NCI-H128 (cell line): ENCODE measurements around the gene PDE4B.

Experiments
- DNase-seq: peaks from one replicate; lab custom pipeline; 2025; ENCODE audit not compliant: unreplicated experiment; lab: John Stamatoyannopoulos, UW

Gene PDE4B

DNA sequence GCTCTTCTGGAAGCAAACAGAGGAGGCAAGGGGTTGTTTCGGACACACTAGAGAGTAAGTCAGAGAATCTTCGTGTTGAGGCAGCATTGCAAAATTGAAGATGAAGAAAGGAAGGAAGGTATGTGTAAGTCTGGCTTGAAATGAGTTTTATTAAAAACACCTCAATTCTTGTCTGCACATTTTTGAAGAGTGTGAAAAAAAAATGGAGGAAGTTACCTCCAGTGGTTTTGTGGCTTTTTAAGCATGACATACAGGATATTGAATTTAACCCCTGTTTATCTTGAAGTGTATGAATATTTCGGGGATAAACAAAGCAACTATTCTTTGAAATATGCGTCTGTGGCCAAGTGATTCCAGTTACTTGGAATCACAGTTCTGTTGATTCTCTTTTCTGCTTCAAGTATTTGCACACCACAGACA is 538.0 kb downstream of the PDE4B start:
- no peak for DNase-seq

GRCh38 chr1:66331658-66332547 is 539.2 kb downstream of the PDE4B start:
- no peak for DNase-seq

DNA sequence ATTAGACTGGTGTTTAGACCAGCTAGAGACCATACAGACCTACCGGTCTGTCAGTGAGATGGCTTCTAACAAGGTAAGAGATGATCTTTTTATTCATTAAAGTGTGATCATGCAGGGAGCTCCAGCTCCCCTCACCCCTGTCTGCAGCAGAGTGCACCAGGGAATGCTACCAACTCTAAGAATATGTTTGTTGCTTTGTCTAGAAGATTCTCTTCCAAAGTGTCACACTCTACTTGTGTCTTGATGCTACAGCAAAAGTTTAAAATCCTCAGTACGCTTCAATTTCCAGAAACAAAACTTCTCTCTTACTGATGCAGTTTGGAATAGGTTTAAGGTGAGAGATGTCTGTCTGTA is 539.8 kb downstream of the PDE4B start:
- DNase-seq: no peak

GRCh38 chr1:66333466-66334199 is 540.9 kb downstream of the PDE4B start:
- DNase-seq: no peak

- no peak for DNase-seq
Observed at GRCh38 chr1:66334318-66334717, 541.6 kb downstream of the PDE4B start.

- DNase-seq: no peak
Observed at GRCh38 chr1:66335125-66335524, 542.4 kb downstream of the PDE4B start.

- no peak for DNase-seq
Observed at GRCh38 chr1:66335859-66336640, 543.4 kb downstream of the PDE4B start.

GRCh38 chr1:66336641-66336990 is 543.9 kb downstream of the PDE4B start:
- DNase-seq: no peak

DNA sequence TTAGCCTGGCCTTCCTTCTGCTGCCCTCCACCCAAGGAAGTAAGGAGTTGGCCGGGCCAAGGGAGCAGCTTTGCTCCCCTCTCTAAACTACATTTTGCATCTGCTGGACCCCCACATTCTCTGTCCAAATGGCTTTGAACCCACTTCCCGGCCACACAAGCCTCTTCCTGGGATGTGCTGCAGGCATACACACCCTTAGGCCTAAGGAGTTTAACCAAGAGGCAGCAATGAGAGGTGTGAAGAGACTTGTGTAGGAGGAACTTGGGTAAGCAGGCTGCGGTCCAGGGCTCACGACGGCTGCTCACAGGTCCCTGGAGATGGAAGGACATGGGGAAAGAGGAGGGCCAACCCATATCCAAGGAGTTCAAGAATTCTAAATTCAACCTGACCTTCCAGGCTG is 544.6 kb downstream of the PDE4B start:
- DNase-seq: no peak

DNA sequence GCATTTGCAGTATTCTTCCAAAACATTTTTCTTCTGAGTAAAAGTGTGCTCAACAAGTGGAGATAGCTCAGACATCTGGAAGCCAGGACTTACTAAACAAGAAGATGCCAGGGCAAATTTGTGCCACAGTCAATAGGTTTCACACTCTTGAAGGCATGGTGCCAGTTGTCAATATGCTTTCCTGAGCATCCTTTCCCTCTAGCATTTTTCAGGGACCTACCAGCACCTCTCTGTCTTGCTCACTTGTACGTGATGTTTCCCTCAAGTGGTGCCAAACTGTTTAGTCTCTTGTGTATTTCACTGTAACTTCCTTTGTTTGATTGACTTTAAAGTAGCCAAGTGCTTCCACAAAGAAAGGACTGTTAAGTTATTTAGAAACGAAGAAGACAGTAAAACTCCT is 547.2 kb downstream of the PDE4B start:
- DNase-seq: no peak

GRCh38 chr1:66341446-66342089 is 548.9 kb downstream of the PDE4B start:
- no peak for DNase-seq

- no peak for DNase-seq
Observed at GRCh38 chr1:66342707-66343106, 550.0 kb downstream of the PDE4B start.

- DNase-seq: no peak
Observed at GRCh38 chr1:66343569-66344325, 551.1 kb downstream of the PDE4B start.

- DNase-seq: no peak
Observed at GRCh38 chr1:66346057-66346795, 553.5 kb downstream of the PDE4B start.

- DNase-seq: no peak
Observed at GRCh38 chr1:66346873-66347272, 554.2 kb downstream of the PDE4B start.

DNA sequence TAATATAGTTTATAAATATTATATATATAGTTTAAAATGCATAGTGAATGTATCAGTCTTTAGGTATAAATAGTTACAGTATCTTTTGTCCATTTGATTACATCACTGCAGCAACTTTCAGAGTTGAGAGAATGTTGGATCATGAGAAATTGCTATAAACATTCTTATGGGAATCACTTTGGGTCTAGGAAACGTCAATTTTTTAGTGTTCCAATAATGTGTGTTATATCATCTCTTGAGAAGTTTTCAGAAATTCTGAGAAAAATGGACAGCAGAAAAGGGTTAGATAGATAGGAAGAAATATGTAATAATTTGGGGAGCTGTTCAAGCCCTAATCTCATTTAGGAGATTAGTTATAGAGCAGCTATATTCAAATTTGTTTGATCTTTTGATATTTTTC is 556.1 kb downstream of the PDE4B start:
- DNase-seq: no peak

GRCh38 chr1:66349242-66349641 is 556.5 kb downstream of the PDE4B start:
- DNase-seq: no peak

GRCh38 chr1:66350001-66350547 is 557.4 kb downstream of the PDE4B start:
- DNase-seq: no peak

GRCh38 chr1:66351478-66351877 is 558.8 kb downstream of the PDE4B start:
- no peak for DNase-seq
